Measurements from ENCODE around the gene A4GNT.

Gene A4GNT

GRCh38 chr3:138082085-138082991, 49.9 kb downstream of the A4GNT start (continued):
- TF ChIP-seq ZNF341 (tag by site-specific recombination; IDR thresholded peaks at IDR 0.05; ENCODE audit: low read depth) (peak; percentile 70), ZNF596 (tag by site-specific recombination; IDR thresholded peaks at IDR 0.05) (no peak; the same call in 1 of the 2 replicates), GLI4 (tag by site-specific recombination; IDR thresholded peaks at IDR 0.05) (no peak), ZNF549 (tag by site-specific recombination; IDR thresholded peaks at IDR 0.05) (no peak), CTCF (tag by site-specific recombination; IDR thresholded peaks at IDR 0.05) (no peak), ZNF394 (tag by site-specific recombination; IDR thresholded peaks at IDR 0.05; ENCODE audit: borderline replicate concordance) (peak; percentile 100), ZNF837 (tag by site-specific recombination; IDR thresholded peaks at IDR 0.05) (no peak), ZNF10 (tag by site-specific recombination; IDR thresholded peaks at IDR 0.05) (peak; percentile 82), GFI1B (tag by site-specific recombination; IDR thresholded peaks at IDR 0.05) (no peak), ZBTB48 (tag by site-specific recombination; IDR thresholded peaks at IDR 0.05) (peak; percentile 39; the same call in 1 of the 2 replicates), ZNF571 (tag by site-specific recombination; IDR thresholded peaks at IDR 0.05) (no peak), ZNF362 (tag by site-specific recombination; IDR thresholded peaks at IDR 0.05) (peak; percentile 92), ZXDB (tag by site-specific recombination; IDR thresholded peaks at IDR 0.05) (peak; percentile 81), TRIM28 (IDR thresholded peaks at IDR 0.05; ENCODE audit: borderline replicate concordance, low read length) (peak; percentile 88; the same call in 1 of the 2 replicates), ZNF623 (tag by site-specific recombination; IDR thresholded peaks at IDR 0.05) (no peak), KLF1 (tag by site-specific recombination; IDR thresholded peaks at IDR 0.05) (no peak; the same call in 1 of the 2 replicates), ZNF776 (tag by site-specific recombination; IDR thresholded peaks at IDR 0.05; ENCODE audit: borderline replicate concordance) (no peak), PRDM4 (tag by site-specific recombination; IDR thresholded peaks at IDR 0.05) (peak; percentile 48; the same call in 1 of the 2 replicates), ZNF677 (tag by site-specific recombination; IDR thresholded peaks at IDR 0.05) (no peak), ATF2 (tag by site-specific recombination; IDR thresholded peaks at IDR 0.05; ENCODE audit: low read depth) (peak; percentile 38), ZBTB49 (tag by site-specific recombination; IDR thresholded peaks at IDR 0.05; ENCODE audit: low read depth) (no peak), ZNF16 (tag by site-specific recombination; IDR thresholded peaks at IDR 0.05; ENCODE audit: low read depth) (no peak), ZNF157 (tag by site-specific recombination; IDR thresholded peaks at IDR 0.05) (no peak), ZFP37 (tag by site-specific recombination; IDR thresholded peaks at IDR 0.05) (no peak), YY2 (tag by site-specific recombination; IDR thresholded peaks at IDR 0.05) (no peak), ZNF791 (tag by site-specific recombination; IDR thresholded peaks at IDR 0.05) (no peak), ZNF175 (tag by site-specific recombination; IDR thresholded peaks at IDR 0.05) (no peak), ZNF398 (tag by site-specific recombination; IDR thresholded peaks at IDR 0.05) (peak; percentile 27; the same call in 1 of the 2 replicates), ZBTB21 (tag by site-specific recombination; IDR thresholded peaks at IDR 0.05) (peak; percentile 71)
